ENCODE data around the gene CYBA. TPM values are rescaled to one million over a fixed set of nuclear protein-coding genes. Genes with fewer than 3 reads are reported as not detected.

CYBA gene
- total RNA-seq, 1 experiment from 2014 or later = 351 TPM

- Mint-ChIP-seq H3K4me3 (ENCODE audit: unreplicated experiment) (no peak overlapping the region), H3K4me1 (ENCODE audit: low read depth, unreplicated experiment) (peaks cover 10% of the 10 kb centered on the region), H3K36me3 (ENCODE audit: insufficient read depth, unreplicated experiment) (peaks cover 4% of the 10 kb centered on the region), H3K9me3 (ENCODE audit: unreplicated experiment) (no peaks in the 10 kb centered on the region), H3K27ac (ENCODE audit: unreplicated experiment) (no peak overlapping the region), H3K27me3 (ENCODE audit: insufficient read depth, unreplicated experiment) (no peaks in the 10 kb centered on the region)
- Histone ChIP-seq H3K4me1 (peaks cover 8% of the 10 kb centered on the region), H3K27me3 (replicated peaks; ENCODE audit: control insufficient read depth, insufficient read depth, low read length) (no peaks in the 10 kb centered on the region), H3K9me3 (no peaks in the 10 kb centered on the region), H3K36me3 (ENCODE audit: control insufficient read depth, insufficient read depth, low read length) (no peaks in the 10 kb centered on the region), H3K4me3 (ENCODE audit: low read depth, low read length) (no peak overlapping the region)
- no peak for DNase-seq
- ChIA-PET POLR2A (no interaction called here), CTCF (no interaction called here)
- no TSS peak for BruUV-seq (replicated peaks)
- no peak for TF ChIP-seq CTCF (IDR thresholded peaks at IDR 0.05; ENCODE audit: insufficient read depth in 1 of 2, low read depth in 1 of 2, low read length in 1 of 2, severe bottlenecking in 1 of 2, unreplicated experiment in 1 of 2)
- intact Hi-C loops (cut with micrococcal nuclease; ENCODE audit: unreplicated experiment) = no loop called here
Measured at GRCh38 chr16:88692861-88693260, 42.0 kb upstream of the CYBA start.

- H3K27ac Mint-ChIP-seq (ENCODE audit: unreplicated experiment) = no peak overlapping the region
- H3K27me3 ChIP-seq (replicated peaks; ENCODE audit: control insufficient read depth, insufficient read depth, low read length) = no peaks in the 10 kb centered on the region
- H3K4me3 Mint-ChIP-seq (ENCODE audit: unreplicated experiment) = no peak overlapping the region
- no peaks in the 10 kb centered on the region for H3K9me3 ChIP-seq
- no peaks in the 10 kb centered on the region for H3K27me3 Mint-ChIP-seq (ENCODE audit: insufficient read depth, unreplicated experiment)
- H3K9me3 Mint-ChIP-seq (ENCODE audit: unreplicated experiment) = no peaks in the 10 kb centered on the region
- intact Hi-C loops (cut with micrococcal nuclease; ENCODE audit: unreplicated experiment) = no loop called here
- peaks cover 4% of the 10 kb centered on the region for H3K36me3 Mint-ChIP-seq (ENCODE audit: insufficient read depth, unreplicated experiment)
- peaks cover 13% of the 10 kb centered on the region for H3K4me1 Mint-ChIP-seq (ENCODE audit: low read depth, unreplicated experiment)
- peaks cover 16% of the 10 kb centered on the region for H3K4me1 ChIP-seq
- H3K4me3 ChIP-seq (ENCODE audit: low read depth, low read length) = no peak overlapping the region
- POLR2A ChIA-PET = no interaction called here
- no peaks in the 10 kb centered on the region for H3K36me3 ChIP-seq (ENCODE audit: control insufficient read depth, insufficient read depth, low read length)
- TF ChIP-seq CTCF (IDR thresholded peaks at IDR 0.05; ENCODE audit: insufficient read depth in 1 of 2, low read depth in 1 of 2, low read length in 1 of 2, severe bottlenecking in 1 of 2, unreplicated experiment in 1 of 2) = no peak
- CTCF ChIA-PET = no interaction called here
- no peak for DNase-seq
- no TSS peak for BruUV-seq (replicated peaks)
Measured at GRCh38 chr16:88691924-88692560, 41.2 kb upstream of the CYBA start.

DNA sequence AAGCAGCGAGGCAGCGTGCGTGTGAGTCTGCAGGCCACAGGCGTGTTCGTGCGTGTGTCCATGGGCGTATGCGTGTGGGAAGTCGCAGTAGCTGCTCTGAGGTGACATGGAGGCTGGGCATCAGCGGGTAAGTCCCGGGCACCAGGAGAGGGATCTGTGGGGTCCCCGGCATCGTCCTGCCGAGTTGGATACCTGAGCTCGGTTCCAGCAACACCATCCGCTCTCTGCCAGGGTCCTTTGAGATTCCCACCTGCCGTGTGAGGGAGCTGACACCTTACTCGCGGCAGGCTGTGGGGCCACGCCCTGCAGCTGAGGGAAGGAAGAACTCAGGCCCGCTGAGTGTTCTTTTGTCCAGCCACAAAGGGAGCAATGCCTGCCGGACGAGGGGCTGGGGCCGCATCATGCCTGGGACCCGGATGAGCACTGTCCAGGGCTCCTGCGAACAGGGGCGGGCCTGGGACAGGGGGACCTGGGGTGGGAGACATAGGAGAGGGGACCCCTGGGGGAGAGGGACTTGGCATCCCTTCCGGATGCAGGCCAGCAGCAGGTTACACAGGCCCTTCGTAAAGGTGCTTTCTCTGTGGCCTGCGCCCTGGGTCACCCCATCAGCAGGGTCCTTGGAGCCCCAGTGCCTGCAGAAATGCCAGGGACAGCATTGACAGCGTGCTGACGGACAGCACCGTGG is 40.4 kb upstream of the CYBA start:
- H3K4me1 Mint-ChIP-seq (ENCODE audit: low read depth, unreplicated experiment) = peaks cover 13% of the 10 kb centered on the region
- no TSS peak for BruUV-seq (replicated peaks)
- peaks cover 21% of the 10 kb centered on the region for H3K4me1 ChIP-seq
- no peak overlapping the region for H3K4me3 ChIP-seq (ENCODE audit: low read depth, low read length)
- no peaks in the 10 kb centered on the region for H3K9me3 ChIP-seq
- H3K27ac Mint-ChIP-seq (ENCODE audit: unreplicated experiment) = no peak overlapping the region
- no peaks in the 10 kb centered on the region for H3K36me3 ChIP-seq (ENCODE audit: control insufficient read depth, insufficient read depth, low read length)
- no peaks in the 10 kb centered on the region for H3K27me3 Mint-ChIP-seq (ENCODE audit: insufficient read depth, unreplicated experiment)
- H3K36me3 Mint-ChIP-seq (ENCODE audit: insufficient read depth, unreplicated experiment) = peaks cover 6% of the 10 kb centered on the region
- intact Hi-C loops (cut with micrococcal nuclease; ENCODE audit: unreplicated experiment) = no loop called here
- H3K4me3 Mint-ChIP-seq (ENCODE audit: unreplicated experiment) = no peak overlapping the region
- ChIA-PET POLR2A (interaction anchor here (0.6 kb wide), 1 partner anchor 993 kb away, joined by 3 read pairs; no protein-coding TSS in a partner anchor), CTCF (no interaction called here)
- TF ChIP-seq CTCF (IDR thresholded peaks at IDR 0.05; ENCODE audit: insufficient read depth in 1 of 2, low read depth in 1 of 2, low read length in 1 of 2, severe bottlenecking in 1 of 2, unreplicated experiment in 1 of 2) = no peak
- DNase-seq = no peak
- no peaks in the 10 kb centered on the region for H3K27me3 ChIP-seq (replicated peaks; ENCODE audit: control insufficient read depth, insufficient read depth, low read length)
- no peaks in the 10 kb centered on the region for H3K9me3 Mint-ChIP-seq (ENCODE audit: unreplicated experiment)
